Activated CD4-positive, alpha-beta T cell treated with anti-CD3 and anti-CD28 coated beads for 48 hours (primary cell): ENCODE measurements around the gene MAGEE2.
"Not testable (repeated sequence)": the region's sequence is repeated elsewhere in the genome, so short reads cannot be mapped to it uniquely, and the experiment has no call there.

Experiments used
- DNase-seq: peaks from one replicate; pipeline ENCODE4 v3.0.0-alpha.2; 2020

The MAGEE2 gene

DNA sequence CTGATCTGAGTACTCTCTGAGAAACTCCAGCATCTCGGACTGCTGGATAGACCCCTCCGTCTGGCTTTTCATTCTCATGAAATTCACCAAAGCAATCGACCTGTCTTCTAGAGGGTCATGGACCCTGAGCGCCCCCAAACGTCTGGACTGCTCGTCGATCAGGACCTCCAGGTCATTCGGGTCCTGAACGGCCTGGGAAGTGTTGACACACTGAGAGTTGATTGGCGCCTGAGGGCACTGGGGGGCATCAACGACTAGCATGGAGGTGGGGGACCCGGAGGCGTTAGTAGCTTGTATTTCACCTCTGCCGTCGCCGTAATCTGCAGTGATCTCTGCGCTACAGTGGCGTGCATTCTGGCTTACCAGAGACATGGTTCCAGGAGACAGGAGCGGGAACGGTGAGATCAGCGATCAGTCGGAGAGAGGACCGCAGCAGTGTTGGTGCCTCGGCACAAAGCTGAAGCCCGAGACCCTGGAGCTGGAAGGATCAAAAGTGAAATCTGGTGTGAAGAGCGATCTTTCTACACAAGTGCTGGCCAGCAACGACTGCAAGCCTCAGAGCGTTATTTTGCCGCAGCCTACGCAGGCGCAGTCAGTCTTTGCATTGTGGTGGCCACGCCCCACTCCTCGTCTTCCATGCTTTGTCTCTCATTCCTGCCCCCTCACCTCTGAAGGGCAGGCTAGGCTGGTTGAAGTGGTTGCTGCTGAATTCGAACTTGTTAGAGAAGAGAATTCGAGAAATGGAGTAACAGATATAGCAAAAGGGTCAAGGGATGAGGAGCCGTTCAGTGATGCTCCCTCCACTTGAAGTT lies at the start of gene MAGEE2:
Gene MAGEE2, minus strand, starts transcription at position 575 of the 812 bp plus-strand sequence. Its CDS starts 203 bp downstream, at position 372.
- peak; percentile 37 for DNase-seq

GRCh38 chrX:75786290-75786689 lies 1.2 kb upstream of the MAGEE2 start:
- DNase-seq: no peak

- DNase-seq: no peak
Observed at GRCh38 chrX:75781611-75782010, 3.4 kb downstream of the MAGEE2 start.

- not testable (repeated sequence) for DNase-seq
Observed at GRCh38 chrX:75768063-75768462, 17.0 kb downstream of the MAGEE2 start.

- DNase-seq: no peak
Observed at GRCh38 chrX:75748431-75748830, 36.6 kb downstream of the MAGEE2 start.

DNA sequence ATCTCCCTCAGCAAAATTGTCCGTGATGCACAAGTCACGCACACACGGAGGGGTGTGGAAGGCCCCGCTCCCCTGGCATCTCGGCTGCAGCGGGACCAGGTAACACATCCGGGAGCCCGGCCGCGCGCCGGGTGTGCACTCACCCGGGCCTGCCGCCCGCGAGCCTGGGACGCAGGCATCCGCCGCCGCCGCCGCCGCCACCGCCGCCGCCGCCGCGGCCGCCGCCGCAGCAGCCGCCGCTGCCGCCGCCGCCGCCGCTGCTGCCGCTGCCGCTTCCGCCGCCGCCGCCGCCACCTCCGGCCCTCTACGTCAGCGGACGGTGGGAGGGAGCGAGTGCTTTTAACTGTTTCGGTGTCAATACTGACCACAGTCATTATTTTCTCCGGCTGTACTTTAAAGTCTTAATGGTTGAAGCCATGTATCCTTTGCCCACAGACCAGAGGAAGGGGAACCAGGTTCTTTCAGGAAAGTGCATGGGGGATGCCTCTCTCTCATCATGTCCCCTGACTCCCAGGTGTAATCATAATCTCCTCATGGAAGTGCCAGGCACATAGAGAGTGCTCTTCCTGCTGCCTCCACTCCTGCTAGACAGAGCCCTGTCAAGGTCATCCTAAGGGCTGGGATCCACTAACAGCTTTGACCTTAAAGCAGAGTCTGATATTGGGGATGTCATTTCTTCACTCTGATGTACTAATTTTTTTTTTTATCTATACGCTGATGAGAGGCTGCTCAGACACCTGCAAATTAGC lies 38.0 kb downstream of the MAGEE2 start:
- DNase-seq: peak; percentile 44
